ENCODE results near the gene CCDC192.
"Not testable (repeated sequence)": the region's sequence is repeated elsewhere in the genome, so short reads cannot be mapped to it uniquely, and the experiment has no call there.

Gene CCDC192, protein sequence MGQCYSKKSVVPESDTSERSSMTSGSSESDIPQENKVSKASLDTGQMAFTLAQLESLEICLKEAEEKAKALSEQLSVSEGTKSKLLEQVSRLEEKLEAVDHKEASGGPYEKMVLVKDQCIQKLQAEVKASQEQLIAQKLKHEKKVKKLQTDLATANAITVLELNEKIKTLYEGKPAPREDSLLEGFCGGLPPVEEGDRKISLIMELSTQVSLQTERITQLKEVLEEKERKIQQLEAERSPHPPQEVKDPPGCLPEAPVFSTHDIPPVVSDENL

DNA sequence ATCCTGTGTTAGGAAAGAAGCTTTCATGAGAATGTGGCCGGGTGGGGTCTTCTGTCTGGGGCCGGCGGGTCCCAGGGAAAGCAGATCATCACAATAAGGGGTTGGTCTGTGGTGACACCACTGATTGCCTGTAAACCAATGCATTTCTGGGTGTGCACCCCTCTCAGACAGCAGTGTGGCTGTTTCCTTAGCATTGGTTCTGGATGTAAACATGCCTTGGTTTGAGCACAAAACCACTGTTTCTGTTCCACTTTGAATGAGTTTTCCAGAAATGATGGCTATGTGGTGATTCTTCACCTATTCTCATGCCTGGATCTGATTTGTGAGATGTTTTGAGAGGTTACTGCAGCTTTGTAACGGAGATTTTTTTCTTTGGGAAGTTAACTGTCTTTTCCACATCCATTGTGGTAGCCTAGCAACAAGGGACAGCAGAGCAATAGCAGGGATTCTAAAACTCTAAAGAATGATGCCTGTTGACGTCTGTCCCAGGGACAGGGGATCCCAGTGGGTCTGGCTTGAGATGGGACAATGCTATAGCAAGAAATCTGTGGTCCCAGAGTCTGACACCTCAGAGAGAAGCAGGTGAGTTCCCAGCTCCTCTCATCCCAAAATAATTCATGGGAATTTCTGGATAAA is at the start of gene CCDC192:
Gene CCDC192 (plus strand): TSS at position 466 of the 636 bp plus-strand sequence. CDS start 55 bp downstream, at position 521.
- in situ Hi-C loops (cut with MboI; ENCODE audit: low sequenced_read_pairs) = no loop called here

DNA sequence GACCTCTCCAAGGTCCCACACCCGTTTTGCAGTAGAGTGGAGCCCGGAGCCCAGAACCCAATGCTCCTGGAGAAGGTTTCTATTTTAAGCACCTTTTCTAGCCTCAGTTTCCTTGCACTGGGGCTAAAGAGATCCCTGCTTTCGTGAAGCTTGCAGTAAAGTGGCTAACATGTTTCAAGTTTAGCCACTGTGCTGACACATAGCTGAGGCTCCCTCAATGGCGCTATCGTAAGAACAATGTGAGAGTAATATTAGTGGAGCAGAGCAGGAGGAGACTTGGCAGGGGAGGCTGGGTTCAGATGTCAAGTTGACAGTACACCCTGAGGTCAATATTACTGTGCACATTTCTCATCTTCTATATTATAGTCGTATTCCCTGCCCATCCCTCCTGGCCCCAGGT is 46.4 kb upstream of the CCDC192 start:
- in situ Hi-C loops (cut with MboI; ENCODE audit: low sequenced_read_pairs) = no loop called here

DNA sequence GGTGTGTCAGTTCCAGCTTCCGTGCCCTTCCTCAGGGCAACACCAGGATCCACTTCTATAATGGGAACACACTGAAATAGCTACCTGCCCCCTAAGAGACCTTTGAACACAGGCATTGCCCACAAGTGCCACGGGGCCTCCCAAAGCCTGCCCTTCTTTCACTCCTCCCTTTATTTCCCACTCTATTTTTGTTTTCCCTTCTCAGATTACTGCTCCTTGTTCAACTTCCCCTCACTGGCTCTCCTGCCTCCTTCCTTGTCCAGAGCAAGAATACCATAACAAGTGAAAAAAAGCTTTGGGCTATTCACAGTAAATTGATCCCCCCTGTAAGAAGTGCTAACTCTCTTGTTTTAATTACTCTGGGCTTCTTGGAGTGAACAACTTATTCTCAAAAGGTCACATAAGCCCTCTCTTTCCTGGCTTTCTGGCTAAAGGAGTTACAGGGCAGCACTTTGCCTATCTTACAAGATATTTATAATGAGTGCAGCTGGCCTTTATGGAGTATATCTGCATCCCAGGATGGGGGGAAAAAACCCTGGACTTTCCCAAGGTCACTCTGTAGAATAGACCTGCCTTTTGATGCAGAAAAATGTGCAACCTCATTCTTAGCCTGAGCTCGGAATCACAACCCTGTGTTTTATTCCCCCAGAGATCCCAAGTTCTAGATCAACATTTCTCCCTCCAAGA is 43.0 kb upstream of the CCDC192 start:
- in situ Hi-C loops (cut with MboI; ENCODE audit: low sequenced_read_pairs) = no loop called here

DNA sequence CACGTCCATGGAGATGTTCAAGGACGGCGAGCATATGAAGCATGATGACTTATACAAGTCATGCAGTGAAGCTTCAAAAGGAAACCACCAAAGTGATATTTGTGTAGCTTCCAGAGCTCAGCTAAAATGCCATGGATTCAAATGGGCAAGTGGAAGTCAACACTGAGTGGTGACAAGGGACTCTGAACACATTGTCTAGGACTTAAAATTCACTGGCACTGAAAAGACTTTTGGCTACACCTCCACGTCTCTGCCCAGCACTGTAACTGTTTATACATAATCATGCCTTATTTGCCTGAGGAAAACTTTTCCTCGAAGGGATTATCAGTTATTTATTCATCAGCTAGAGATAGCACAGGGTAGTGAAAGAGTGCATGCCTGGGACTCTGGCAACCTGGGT is 39.1 kb upstream of the CCDC192 start:
- in situ Hi-C loops (cut with MboI; ENCODE audit: low sequenced_read_pairs) = no loop called here

DNA sequence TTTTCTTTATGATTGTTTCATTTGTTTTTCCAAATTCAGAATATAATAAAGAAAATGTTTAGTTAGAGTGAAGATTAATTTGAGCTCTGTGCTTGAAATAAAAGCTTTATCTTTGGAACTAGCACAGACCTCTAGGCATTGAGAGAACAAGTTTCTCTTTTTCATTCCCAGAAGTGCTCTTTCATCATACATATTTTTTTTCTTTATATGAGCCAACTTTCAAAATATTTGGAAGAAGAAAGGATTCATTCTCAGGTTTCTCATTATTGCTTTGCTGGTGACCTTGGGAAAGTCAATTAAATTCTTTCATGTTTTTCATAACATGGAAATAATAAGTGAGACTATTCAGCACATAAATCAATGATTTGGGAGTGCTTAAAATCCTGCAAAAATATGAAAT is 37.5 kb upstream of the CCDC192 start:
- in situ Hi-C loops (cut with MboI; ENCODE audit: low sequenced_read_pairs) = no loop called here

DNA sequence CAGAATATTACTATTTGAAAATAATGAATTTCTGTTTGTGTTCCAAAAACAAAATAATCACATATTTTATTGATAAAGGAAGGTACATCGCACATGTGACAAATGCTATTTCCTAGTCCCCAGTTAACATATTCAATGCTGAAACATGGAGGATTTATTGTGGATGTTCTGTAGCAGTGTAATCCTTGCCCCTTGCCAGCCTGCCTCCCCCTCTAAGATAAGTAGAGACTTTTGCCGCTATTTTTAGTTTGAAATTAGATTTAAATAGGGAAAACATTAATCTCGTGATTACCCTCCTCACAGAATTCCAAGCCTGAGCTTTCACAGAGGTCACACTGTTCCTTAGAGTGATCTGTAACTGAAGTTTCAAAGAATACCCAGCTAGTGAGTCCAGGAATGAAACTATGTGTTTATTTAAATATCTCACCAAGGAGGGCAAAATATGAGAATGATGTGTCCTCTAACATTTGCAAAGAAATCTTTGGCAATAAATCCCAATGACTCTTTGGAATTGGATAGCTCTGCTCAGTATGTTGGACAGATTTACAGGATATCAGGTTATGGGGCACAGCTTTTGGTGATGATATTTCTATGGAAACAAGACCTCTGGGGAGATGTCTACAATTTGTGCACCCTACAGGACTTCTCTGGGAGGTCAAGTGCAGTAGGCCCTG is 37.0 kb upstream of the CCDC192 start:
- in situ Hi-C loops (cut with MboI; ENCODE audit: low sequenced_read_pairs) = no loop called here

DNA sequence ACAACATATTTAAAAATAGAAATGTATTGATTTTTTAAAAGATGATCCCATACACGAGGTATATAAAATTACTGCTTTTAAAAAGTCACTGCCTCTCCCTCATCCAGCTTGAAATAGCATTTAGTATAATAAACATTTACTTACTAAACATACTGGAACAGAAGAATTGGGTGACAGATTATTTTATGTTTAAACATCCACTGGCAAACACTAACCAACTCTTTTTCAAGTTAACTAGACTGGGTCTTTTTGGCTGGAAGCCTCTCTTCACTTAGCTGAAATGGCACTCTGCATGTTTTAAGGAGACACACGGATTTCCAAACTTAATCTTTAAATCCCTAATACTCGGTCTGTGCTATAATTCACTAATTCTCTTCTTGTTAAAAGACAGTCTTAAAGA is 35.3 kb upstream of the CCDC192 start:
- in situ Hi-C loops (cut with MboI; ENCODE audit: low sequenced_read_pairs) = no loop called here

DNA sequence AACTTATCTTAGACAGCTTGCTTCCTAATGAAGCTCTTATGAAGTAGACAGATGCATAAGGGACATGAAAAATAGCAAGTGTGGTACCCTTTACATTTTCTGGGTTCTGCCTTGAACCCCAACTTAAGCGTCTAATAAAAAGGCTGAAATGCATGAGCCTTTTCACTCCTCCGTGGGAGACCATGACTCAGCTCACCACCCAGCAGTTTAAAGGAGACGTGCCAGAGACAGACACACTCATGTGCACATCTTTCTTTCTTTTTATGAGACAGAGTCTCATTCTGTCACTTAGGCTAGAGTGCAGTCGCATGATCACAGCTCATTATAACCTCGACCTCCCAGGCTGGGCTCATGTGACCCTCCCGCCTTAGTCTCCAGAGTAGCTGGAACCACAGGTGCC is 32.0 kb upstream of the CCDC192 start:
- in situ Hi-C loops (cut with MboI; ENCODE audit: low sequenced_read_pairs) = no loop called here

DNA sequence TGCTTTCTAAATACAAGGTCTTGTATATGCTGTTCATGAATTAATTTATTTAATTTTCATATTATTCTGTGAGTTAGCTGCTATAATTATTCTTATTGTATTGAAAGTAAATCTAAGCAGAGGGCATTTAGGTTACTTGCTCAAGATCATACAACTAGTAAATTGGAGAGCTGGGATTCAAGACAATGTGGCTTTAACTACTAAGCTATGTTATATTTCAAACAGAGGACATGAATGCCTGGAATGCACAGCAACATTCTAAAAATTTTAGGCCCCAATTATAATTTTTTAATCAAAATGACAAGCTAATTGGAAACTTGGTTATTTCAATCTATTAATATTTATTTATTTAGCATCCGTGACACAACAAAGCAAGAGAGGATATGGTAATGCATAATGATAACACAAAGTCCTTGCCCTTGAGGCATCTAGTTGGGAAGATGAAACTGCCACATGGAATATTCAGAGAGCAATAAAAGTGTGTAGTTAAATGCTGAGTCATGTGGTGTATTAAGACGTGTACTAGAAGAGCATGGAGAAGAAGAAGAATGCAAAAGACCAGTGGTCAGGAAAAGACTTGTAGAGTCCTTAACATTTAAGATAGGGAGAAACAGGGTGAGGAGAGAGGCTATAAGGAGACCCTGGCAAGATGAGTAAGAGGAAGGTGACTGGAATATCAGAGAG is 29.9 kb upstream of the CCDC192 start:
- in situ Hi-C loops (cut with MboI; ENCODE audit: low sequenced_read_pairs) = no loop called here

DNA sequence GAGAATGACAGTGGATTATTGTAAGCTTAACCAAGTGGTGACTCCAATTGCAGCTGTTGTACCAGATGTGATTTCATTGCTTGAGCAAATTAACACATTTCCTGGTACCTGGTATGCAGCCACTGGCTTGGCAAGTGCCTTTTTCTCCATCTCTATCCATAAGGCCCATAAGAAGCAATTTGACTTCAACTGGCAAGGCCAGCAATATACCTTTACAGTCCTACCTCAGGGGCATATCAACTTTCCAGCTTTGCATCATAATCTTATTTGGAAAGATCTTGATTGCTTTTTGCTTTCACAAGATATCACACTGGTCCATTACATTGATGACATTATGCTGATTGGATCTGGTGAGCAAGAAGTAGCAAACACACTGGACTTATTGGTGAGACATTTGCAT is 26.2 kb upstream of the CCDC192 start:
- in situ Hi-C loops (cut with MboI; ENCODE audit: low sequenced_read_pairs) = not testable (repeated sequence)

DNA sequence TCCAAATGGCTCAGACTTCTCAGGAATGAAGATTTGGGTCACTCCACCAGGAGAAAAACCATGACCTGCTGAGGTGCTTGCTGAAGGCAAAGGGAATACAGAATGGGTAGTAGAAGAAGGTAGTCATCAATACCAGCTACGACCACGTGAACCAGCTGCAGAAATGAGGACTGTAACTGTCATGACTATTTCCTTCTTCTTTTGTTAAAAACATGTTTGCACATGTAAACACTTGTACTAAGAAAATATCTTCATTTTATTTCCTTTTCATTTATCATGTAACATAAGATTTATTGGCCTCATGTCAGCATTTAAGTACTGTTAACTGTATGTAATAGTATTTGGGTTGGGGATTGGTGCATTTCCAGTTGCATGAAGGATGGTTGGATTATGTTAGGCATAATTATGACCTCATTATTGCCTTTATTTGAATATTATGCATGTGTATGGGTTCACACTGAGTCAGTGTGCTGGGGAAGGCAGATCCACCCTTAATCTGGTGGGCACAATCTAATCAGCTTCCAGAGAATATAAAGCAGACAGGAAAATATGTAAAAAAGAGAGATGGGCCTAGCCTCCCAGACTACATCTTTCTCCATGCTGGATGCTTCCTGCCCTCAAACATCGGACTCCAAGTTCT is 23.4 kb upstream of the CCDC192 start:
- in situ Hi-C loops (cut with MboI; ENCODE audit: low sequenced_read_pairs) = not testable (repeated sequence)

DNA sequence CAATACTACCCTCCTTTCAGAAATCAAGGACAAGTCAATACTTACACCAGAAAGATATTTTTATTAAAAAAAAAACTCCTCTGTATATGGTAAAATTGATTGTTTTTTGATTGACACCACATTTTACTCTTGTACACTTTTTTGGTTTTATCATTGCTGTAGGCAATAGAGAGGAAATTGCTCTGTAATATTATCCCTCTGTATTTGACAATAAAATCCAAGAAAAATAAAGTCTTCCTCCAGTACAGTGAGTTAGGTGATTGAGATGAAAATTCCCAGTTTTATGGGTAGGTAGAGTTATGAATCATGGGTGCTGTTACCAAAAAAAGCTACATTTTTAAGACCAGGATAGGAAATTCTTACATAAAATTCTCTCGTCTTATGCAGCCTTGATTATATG is 22.6 kb upstream of the CCDC192 start:
- in situ Hi-C loops (cut with MboI; ENCODE audit: low sequenced_read_pairs) = no loop called here

DNA sequence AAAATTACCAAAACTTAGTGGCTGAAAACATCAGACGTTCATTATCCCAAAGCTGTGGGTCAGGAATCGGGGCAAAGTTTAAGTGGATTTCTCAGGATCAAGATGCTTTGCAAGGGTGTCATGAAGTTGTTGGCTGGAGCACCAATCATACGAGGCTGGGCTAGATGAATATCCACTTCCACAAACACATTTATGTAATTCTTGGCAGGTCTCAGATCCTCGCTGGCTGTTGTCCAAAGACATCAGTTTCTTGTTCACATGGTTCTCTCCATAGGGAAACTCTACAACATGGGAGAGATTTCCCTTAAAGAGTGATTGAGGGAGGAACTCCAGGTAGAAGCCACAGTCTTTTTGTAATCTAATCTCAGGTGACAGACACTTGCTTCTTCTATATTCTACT is 20.2 kb upstream of the CCDC192 start:
- in situ Hi-C loops (cut with MboI; ENCODE audit: low sequenced_read_pairs) = no loop called here

DNA sequence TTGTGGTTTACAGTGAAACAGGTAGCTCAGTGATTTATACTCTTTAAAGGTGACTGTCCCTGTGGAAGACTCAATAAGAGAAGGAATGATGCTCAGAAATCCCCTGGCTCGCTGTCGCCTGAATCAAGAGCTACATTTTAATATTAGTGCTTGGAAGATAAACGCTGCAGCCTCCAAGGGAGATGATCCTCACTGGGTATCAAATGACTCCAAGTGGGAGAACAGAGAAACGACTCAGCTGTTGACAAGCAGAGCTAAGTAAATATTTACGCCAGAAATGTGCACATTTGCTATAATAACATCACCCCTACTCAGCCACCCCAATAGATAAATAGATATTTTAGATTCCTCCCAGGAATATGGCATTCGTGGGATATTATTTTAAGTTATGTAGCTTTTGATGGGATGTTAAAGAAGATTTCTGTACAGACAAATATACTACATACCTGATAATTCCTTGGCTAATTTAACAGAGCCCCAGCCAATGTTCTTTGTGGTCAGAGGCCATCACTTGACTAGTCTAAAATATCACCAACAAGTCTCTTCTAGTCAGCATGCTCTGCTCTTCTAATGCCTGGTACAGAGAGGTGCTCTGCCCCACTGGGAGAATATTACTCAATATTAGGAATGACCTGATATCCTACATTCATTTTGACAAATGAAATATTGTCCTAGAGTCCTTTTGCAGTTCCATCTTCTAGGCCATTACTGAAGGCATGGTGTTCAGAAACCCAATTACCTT is 18.3 kb upstream of the CCDC192 start:
- in situ Hi-C loops (cut with MboI; ENCODE audit: low sequenced_read_pairs) = no loop called here

DNA sequence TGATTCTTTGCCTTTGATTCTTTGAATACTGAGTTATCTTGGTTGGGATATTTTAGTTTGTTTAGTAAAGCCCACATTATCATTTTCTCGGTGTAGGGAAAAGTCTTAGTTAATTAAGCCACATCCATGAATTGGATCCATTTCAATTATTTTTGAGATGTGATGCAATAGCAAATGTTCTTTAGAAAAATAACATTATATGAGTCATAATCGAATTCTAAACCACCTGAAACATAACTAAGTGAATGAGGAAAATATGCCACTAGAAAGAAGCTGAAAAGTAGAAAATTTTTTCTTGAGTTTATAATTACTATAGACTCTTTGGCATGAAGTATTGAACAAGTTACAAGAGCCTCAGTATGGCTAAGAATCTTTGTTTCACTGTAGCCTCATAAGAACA is 17.5 kb upstream of the CCDC192 start:
- in situ Hi-C loops (cut with MboI; ENCODE audit: low sequenced_read_pairs) = no loop called here

DNA sequence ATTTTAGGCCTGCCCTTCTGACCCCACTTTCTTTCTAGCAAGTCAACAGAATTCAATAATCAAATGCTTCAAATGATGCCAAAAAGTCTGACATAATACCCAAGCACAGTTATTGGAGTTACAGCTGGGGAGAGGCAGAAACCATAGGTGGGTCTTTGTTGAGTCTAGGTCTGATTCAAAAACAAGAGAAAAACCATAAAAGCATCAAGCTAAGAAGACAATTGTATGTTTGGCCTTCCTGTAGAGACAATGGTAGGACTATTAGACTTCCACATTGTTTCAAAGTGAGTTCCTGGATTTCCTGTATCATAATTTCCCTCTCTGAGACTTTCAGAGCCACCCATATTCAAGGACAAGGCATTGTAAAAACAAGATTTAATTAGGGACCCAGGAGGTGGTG is 16.8 kb upstream of the CCDC192 start:
- in situ Hi-C loops (cut with MboI; ENCODE audit: low sequenced_read_pairs) = no loop called here

DNA sequence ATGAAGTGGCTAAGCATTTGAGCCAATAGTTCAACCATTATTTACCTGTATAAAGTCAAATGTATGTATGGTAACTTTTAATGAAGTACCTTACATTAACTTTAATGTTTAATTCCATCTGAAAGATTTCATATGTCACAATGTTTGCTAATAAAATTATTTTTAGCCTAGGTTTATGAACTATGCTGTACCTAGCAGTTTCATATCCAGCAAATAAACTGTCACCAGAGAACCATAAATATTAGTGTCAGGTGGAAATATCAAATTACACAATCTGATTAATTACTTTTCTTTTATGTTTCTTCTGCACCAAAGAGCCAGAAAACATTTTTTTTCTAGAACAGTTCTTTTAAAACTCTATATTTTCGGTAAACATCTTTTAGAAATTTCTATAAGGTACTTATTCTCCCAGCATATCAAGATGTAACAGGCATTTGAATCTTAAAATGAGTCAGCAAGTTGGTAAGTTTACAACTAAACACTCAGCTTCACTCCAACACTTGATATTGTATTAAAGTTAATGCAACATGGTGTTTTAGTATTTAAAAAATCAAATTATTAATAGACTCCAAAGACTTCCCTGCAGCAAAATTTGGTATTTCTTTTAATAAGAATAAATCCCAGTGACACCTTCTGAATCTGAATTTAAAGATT is 8.5 kb upstream of the CCDC192 start:
- in situ Hi-C loops (cut with MboI; ENCODE audit: low sequenced_read_pairs) = no loop called here

DNA sequence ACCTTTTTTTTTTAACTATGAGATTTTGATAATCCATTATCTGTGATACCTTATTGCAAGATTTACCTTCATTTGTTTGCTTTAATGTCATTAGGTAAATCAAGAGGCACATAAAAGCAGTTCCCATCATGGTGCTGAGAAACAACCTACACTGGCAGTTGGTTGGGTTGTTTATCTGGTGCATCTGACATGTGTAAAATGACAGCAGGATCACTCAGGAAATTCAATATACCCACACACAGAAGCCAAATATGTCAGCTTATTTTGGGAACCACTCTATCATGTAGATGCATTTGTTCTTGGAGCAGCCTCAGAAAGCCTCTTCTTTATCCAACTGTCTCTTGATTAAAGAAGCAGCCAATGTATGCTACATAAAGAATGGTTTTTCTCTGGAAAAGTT is 7.8 kb upstream of the CCDC192 start:
- in situ Hi-C loops (cut with MboI; ENCODE audit: low sequenced_read_pairs) = no loop called here

DNA sequence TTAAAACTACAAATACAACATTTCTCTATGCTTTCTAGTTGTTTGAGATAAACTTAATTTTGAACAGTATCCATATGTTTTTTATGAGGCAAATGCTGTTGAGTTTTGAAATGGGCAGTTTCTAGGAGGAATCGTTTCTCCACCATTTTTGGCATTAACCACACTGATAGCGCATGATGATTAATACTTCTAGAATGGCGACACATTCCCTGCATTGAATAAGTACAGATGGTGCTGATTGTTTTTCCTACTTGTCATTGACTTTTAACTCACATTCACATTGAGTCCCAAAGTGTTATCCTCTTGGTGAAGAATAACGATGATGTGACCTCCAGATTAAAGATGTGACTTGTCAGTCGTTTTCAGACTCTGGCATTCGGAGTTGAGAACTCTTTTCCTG is 6.5 kb upstream of the CCDC192 start:
- in situ Hi-C loops (cut with MboI; ENCODE audit: low sequenced_read_pairs) = no loop called here

Measured in hTERT RPE-1 (cell line).